HepG2 (cell line): ENCODE results near the gene NYNRIN. TPM values are rescaled to one million over a fixed set of nuclear protein-coding genes. Genes with fewer than 3 reads are reported as not detected.

Experiments used
- BRCA1 ChIP-seq: sonication (generic); formaldehyde crosslinking; IDR thresholded peaks from 2 replicates; pipeline ENCODE4 v1.4.0; 2020; ENCODE audit warnings: missing genetic modification reagents
- BRD4 ChIP-seq: sonication (generic); formaldehyde crosslinking; IDR thresholded peaks from 2 replicates; pipeline ENCODE4 v1.4.0; 2020; ENCODE audit warnings: missing genetic modification reagents
- PLSCR1 ChIP-seq: sonication (generic); formaldehyde crosslinking; IDR thresholded peaks from 2 replicates; pipeline ENCODE4 v1.5.0; 2020; ENCODE audit warnings: missing genetic modification reagents, mild to moderate bottlenecking, borderline replicate concordance
- POGZ ChIP-seq: sonication (generic); formaldehyde crosslinking; IDR thresholded peaks from 2 replicates; pipeline ENCODE4 v1.4.0; 2020; ENCODE audit warnings: mild to moderate bottlenecking, missing genetic modification reagents
- SALL1 ChIP-seq: sonication (generic); formaldehyde crosslinking; IDR thresholded peaks from 2 replicates; pipeline ENCODE4 v1.8.0; 2022; ENCODE audit warnings: mild to moderate bottlenecking, missing genetic modification reagents
- ZNF547 ChIP-seq: sonication (generic); formaldehyde crosslinking; IDR thresholded peaks from 2 replicates; pipeline ENCODE4 v1.5.1; 2020; ENCODE audit warnings: mild to moderate bottlenecking, missing genetic modification reagents
- ZNF713 ChIP-seq: sonication (generic); formaldehyde crosslinking; IDR thresholded peaks from 2 replicates; pipeline ENCODE4 v1.4.0; 2020; ENCODE audit warnings: mild to moderate bottlenecking, missing genetic modification reagents
- ZNF75D ChIP-seq: sonication (generic); formaldehyde crosslinking; IDR thresholded peaks from 2 replicates; pipeline ENCODE4 v1.8.1; 2023; ENCODE audit warnings: missing genetic modification reagents, mild to moderate bottlenecking, borderline replicate concordance
- ZNF777 ChIP-seq: sonication (generic); formaldehyde crosslinking; IDR thresholded peaks from 2 replicates; pipeline ENCODE4 v1.4.0; 2020; ENCODE audit warnings: missing genetic modification reagents
- polyA plus RNA-seq, 8 experiments: library from polyadenylated mRNA; depleted of rRNA in 3 of 8; stranded (reverse) in 7 of 8; unstranded in 1 of 8; fragments of >200 nt; fragmentation: Illumina TruSeq in 4 of 8; extraction: Trizol in 4 of 8; gene quantifications; 2 replicates each; pipeline versions ENCODE4 v1.2.1 to v1.2.3, GENCODE V29; 2011 to 2016; ENCODE audit warnings: low read depth in 4 of 8, missing spikeins in 1 of 8, mixed read lengths in 1 of 8; ENCODE audit not compliant: insufficient read depth in 1 of 8
- total RNA-seq, 5 experiments: library from RNA; depleted of rRNA; stranded (reverse); fragments of >200 nt; fragmentation: Illumina TruSeq; extraction: Trizol; gene quantifications; 2 replicates each; pipeline ENCODE4 v1.2.3, GENCODE V29; 2016; ENCODE audit warnings: low read depth in 1 of 5
- TF ChIP-seq, protein P1 (sequence below): sonication (generic); formaldehyde crosslinking; IDR thresholded peaks from 2 replicates; pipeline ENCODE4 v1.4.0; 2020; ENCODE audit warnings: missing genetic modification reagents

NYNRIN gene
- total and polyA plus RNA-seq, 2 of the 13 experiments (the other 11 are each of a cell fraction or from before 2014, with no cell fraction given): 0.63 to 1.1 TPM

GRCh38 chr14:24411443-24412389, 12.9 kb downstream of the NYNRIN start (continued):
- TF ChIP-seq POGZ: no peak
- peak; percentile 43; the same call in 1 of the 2 replicates for TF ChIP-seq PLSCR1 (CRISPR knock-in tag)
- TF ChIP-seq ZNF777 (CRISPR knock-in tag): 0 out of 2 replicates have a peak, but pooled peaks have one; percentile 28
- TF ChIP-seq BRCA1 (CRISPR knock-in tag): no peak
- TF ChIP-seq, protein P1, sequence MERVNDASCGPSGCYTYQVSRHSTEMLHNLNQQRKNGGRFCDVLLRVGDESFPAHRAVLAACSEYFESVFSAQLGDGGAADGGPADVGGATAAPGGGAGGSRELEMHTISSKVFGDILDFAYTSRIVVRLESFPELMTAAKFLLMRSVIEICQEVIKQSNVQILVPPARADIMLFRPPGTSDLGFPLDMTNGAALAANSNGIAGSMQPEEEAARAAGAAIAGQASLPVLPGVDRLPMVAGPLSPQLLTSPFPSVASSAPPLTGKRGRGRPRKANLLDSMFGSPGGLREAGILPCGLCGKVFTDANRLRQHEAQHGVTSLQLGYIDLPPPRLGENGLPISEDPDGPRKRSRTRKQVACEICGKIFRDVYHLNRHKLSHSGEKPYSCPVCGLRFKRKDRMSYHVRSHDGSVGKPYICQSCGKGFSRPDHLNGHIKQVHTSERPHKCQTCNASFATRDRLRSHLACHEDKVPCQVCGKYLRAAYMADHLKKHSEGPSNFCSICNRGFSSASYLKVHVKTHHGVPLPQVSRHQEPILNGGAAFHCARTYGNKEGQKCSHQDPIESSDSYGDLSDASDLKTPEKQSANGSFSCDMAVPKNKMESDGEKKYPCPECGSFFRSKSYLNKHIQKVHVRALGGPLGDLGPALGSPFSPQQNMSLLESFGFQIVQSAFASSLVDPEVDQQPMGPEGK (CRISPR knock-in tag): 0 out of 2 replicates have a peak, but pooled peaks have one; percentile 34
- peak; percentile 68; the same call in 1 of the 2 replicates for TF ChIP-seq ZNF75D (CRISPR knock-in tag)
- peak; percentile 27; the same call in 1 of the 2 replicates for TF ChIP-seq SALL1 (CRISPR knock-in tag)
- TF ChIP-seq ZNF547 (CRISPR knock-in tag): peak; percentile 19; the same call in 1 of the 2 replicates
- no peak for TF ChIP-seq ZNF713
- TF ChIP-seq BRD4 (CRISPR knock-in tag): no peak
